K562 (cell line): ENCODE measurements around the gene WDR90. TPM values are rescaled to one million over a fixed set of nuclear protein-coding genes. Genes with fewer than 3 reads are reported as not detected.

Experiments
- C11orf30 ChIP-seq: fragments of 450-650 bp; IDR thresholded peaks from 2 replicates; pipeline ENCODE4 v1.6.1; 2016; ENCODE audit warnings: low read depth, mild to moderate bottlenecking
- CREBBP ChIP-seq: IDR thresholded peaks from one replicate; pipeline ENCODE4 v1.6.1; 2012; ENCODE audit warnings: low read depth, mild to moderate bottlenecking, control low read depth, inconsistent platforms, low read length
- FOXJ2 ChIP-seq: fragments of 200-800 bp; sonication (Bioruptor generic); IDR thresholded peaks from 2 replicates; pipeline ENCODE4 v1.6.1; 2016; ENCODE audit warnings: missing genetic modification characterization, missing compliant biosample characterization
- FOXK2 ChIP-seq, 2 experiments: fragments of 450-650 bp; IDR thresholded peaks in 1 of 2; conservative IDR thresholded peaks in 1 of 2; 2 replicates each; pipeline ENCODE4 v1.6.1; 2016; ENCODE audit warnings: low read depth in 2 of 2, mild to moderate bottlenecking in 1 of 2
- KHSRP ChIP-seq: fragments of 450-650 bp; IDR thresholded peaks from 2 replicates; pipeline ENCODE4 v1.6.1; 2017
- MAFG ChIP-seq: fragments of 450-650 bp; conservative IDR thresholded peaks from 2 replicates; pipeline ENCODE4 v1.6.1; 2016; ENCODE audit warnings: missing genetic modification characterization, missing compliant biosample characterization
- MAFK ChIP-seq: IDR thresholded peaks from 2 replicates; pipeline ENCODE4 v1.6.1; 2011; ENCODE audit warnings: low read length, improper control_type of control experiment
- MEF2D ChIP-seq: conservative IDR thresholded peaks from 2 replicates; pipeline ENCODE4 v1.6.1; 2016; ENCODE audit warnings: low read depth, missing genetic modification characterization, missing compliant biosample characterization
- MIER1 ChIP-seq: fragments of 450-650 bp; IDR thresholded peaks from 2 replicates; pipeline ENCODE4 v1.6.1; 2016; ENCODE audit warnings: antibody characterized with exemption, mild to moderate bottlenecking, low read depth
- NCOA2 ChIP-seq, 2 experiments: fragments of 450-650 bp; IDR thresholded peaks; 2 replicates each; pipeline ENCODE4 v1.6.1; 2018; ENCODE audit warnings: mild to moderate bottlenecking in 2 of 2, moderate library complexity in 1 of 2; ENCODE audit not compliant: partially characterized antibody in 2 of 2
- NCOA6 ChIP-seq: fragments of 450-650 bp; IDR thresholded peaks from 2 replicates; pipeline ENCODE4 v1.6.1; 2017; ENCODE audit warnings: mild to moderate bottlenecking
- NRF1 ChIP-seq, 2 experiments: fragments of 450-650 bp; IDR thresholded peaks in 1 of 2; conservative IDR thresholded peaks in 1 of 2; 2 replicates each; pipeline ENCODE4 v1.6.1; 2014; ENCODE audit warnings: mild to moderate bottlenecking in 2 of 2
- POU5F1 ChIP-seq: fragments of 150-350 bp; IDR thresholded peaks from 2 replicates; pipeline ENCODE4 v1.6.1; 2014; ENCODE audit warnings: borderline replicate concordance, low read length, low read depth, mild to moderate bottlenecking; ENCODE audit not compliant: partially characterized antibody
- SRSF7 ChIP-seq: fragments of 200-400 bp; formaldehyde crosslinking; optimal IDR thresholded peaks from 2 replicates; pipeline ENCODE3; 2017; ENCODE audit warnings: mild to moderate bottlenecking, low read depth, low read length
- TEAD1 ChIP-seq, 2 experiments: fragments of 450-650 bp in 1 of 2; sonication (generic) in 1 of 2; formaldehyde crosslinking; IDR thresholded peaks; 2 replicates each; pipeline versions ENCODE4 v1.4.0 to v1.8.0; 2020 to 2022; ENCODE audit warnings: mild to moderate bottlenecking in 2 of 2, missing genetic modification reagents in 1 of 2
- ZNF232 ChIP-seq: sonication (generic); formaldehyde crosslinking; IDR thresholded peaks from 2 replicates; pipeline ENCODE4 v1.8.0; 2022; ENCODE audit warnings: mild to moderate bottlenecking, missing genetic modification reagents
- ZNF239 ChIP-seq: fragments of 250-450 bp; sonication (Bioruptor Pico); IDR thresholded peaks from 2 replicates; pipeline ENCODE4 v1.4.0; 2020; ENCODE audit warnings: mild to moderate bottlenecking
- ZNF57 ChIP-seq: fragments of 450-650 bp; formaldehyde crosslinking; IDR thresholded peaks from 2 replicates; pipeline ENCODE4 v1.4.0; 2020; ENCODE audit warnings: mild to moderate bottlenecking, moderate library complexity
- ZNF696 ChIP-seq: fragments of 250-450 bp; sonication (Bioruptor Pico); conservative IDR thresholded peaks from 2 replicates; pipeline ENCODE4 v1.4.0; 2020; ENCODE audit warnings: mild to moderate bottlenecking, moderate library complexity
- ZNF77 ChIP-seq: fragments of 250-450 bp; sonication (Bioruptor Pico); IDR thresholded peaks from 2 replicates; pipeline ENCODE4 v1.5.0; 2020
- polyA plus RNA-seq, 8 experiments: library from polyadenylated mRNA; depleted of rRNA in 4 of 8; stranded (reverse) in 5 of 8; unstranded in 3 of 8; fragments of >200 nt; fragmentation: Nextera tagmentation in 2 of 8; fragmentation: Illumina TruSeq in 1 of 8; extraction: Ambion mirVana in 2 of 8; extraction: Trizol in 1 of 8; gene quantifications; 2 replicates each; pipeline versions ENCODE4 v1.2.1 to v1.2.3, GENCODE V29; 2011 to 2014; ENCODE audit warnings: inconsistent platforms in 1 of 8, missing spikeins in 1 of 8
- total RNA-seq, 7 experiments: library from RNA; depleted of rRNA in 6 of 7; stranded (reverse); fragments of >200 nt in 6 of 7; fragmentation: Illumina TruSeq in 2 of 7; extraction: Trizol in 2 of 7; gene quantifications; 2 replicates each; pipeline versions ENCODE4 v1.2.1 to v1.2.3, GENCODE V29; 2011 to 2021; ENCODE audit warnings: low replicate concordance in 1 of 7
- TF ChIP-seq, protein P1 (sequence below): fragments of 450-650 bp; formaldehyde crosslinking; IDR thresholded peaks from 2 replicates; pipeline ENCODE4 v1.4.0; 2020; ENCODE audit warnings: mild to moderate bottlenecking, moderate library complexity
- TF ChIP-seq, protein P2 (sequence below): fragments of 450-650 bp; IDR thresholded peaks from 2 replicates; pipeline ENCODE4 v1.6.1; 2017; ENCODE audit warnings: antibody characterized with exemption
- TF ChIP-seq, protein P3 (sequence below): sonication (generic); formaldehyde crosslinking; IDR thresholded peaks from 2 replicates; pipeline ENCODE4 v1.8.0; 2022; ENCODE audit warnings: mild to moderate bottlenecking, missing genetic modification reagents
- TF ChIP-seq, protein P4 (sequence below): sonication (generic); formaldehyde crosslinking; IDR thresholded peaks from 2 replicates; pipeline ENCODE4 v1.8.0; 2022; ENCODE audit warnings: mild to moderate bottlenecking, missing genetic modification reagents

The WDR90 gene
- total and polyA plus RNA-seq, 9 of the 15 experiments (the other 6 are each of a cell fraction or from before 2014, with no cell fraction given), result 0.44 to 12.6 (median 3.3) TPM

DNA sequence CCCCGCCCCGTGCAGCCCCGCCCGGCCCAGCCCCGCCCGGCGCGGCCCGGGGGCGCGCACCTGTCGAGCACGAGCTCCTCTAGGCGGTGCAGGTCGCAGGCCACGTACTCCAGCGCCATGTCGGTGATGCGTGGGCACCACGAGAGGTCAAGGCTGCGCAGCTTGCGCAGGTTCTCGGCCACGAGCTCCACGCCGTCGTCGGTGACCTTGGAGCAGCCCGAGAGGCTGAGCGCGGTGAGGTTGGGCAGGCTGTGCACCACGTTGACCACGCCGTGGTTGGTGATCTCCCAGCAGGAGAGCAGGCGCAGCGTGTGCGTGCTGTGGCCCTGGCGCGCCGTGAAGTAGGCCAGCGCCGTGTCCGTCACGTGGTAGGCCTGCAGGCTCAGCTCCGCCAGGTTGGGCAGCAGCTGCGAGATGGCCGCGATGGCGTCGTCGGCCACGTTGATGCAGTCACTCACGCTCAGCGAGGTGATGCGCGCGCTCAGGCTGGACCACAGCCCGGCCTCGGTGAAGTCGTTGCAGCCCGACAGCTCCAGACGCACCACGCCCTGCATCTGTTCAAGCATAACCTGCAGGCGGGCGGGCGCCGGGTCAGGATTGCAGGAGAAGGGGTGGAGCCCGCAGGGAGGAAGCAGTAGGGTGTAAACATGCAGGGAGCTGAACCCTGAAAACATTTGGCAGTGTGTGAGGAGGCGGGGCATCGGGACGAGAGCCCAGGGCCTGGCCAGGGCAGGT, 46.4 kb downstream of the WDR90 start (continued):
- TF ChIP-seq, protein P1, sequence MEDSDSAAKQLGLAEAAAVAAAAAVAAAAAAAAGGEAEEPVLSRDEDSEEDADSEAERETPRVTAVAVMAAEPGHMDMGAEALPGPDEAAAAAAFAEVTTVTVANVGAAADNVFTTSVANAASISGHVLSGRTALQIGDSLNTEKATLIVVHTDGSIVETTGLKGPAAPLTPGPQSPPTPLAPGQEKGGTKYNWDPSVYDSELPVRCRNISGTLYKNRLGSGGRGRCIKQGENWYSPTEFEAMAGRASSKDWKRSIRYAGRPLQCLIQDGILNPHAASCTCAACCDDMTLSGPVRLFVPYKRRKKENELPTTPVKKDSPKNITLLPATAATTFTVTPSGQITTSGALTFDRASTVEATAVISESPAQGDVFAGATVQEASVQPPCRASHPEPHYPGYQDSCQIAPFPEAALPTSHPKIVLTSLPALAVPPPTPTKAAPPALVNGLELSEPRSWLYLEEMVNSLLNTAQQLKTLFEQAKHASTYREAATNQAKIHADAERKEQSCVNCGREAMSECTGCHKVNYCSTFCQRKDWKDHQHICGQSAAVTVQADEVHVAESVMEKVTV (CRISPR knock-in tag), result no peak
- no peak for TF ChIP-seq MAFG (tag)
- TF ChIP-seq NRF1 (conservative IDR thresholded peaks at IDR 0.05 in 1 of 2, IDR thresholded peaks at IDR 0.05 in 1 of 2), result peak; percentile 84 to 88
- no peak for TF ChIP-seq ZNF57 (CRISPR knock-in tag)
- no peak for TF ChIP-seq ZNF239 (CRISPR knock-in tag)
- no peak for TF ChIP-seq C11orf30
- TF ChIP-seq NCOA6, result no peak
- no peak for TF ChIP-seq KHSRP
- TF ChIP-seq CREBBP, result no peak
- TF ChIP-seq, protein P2, sequence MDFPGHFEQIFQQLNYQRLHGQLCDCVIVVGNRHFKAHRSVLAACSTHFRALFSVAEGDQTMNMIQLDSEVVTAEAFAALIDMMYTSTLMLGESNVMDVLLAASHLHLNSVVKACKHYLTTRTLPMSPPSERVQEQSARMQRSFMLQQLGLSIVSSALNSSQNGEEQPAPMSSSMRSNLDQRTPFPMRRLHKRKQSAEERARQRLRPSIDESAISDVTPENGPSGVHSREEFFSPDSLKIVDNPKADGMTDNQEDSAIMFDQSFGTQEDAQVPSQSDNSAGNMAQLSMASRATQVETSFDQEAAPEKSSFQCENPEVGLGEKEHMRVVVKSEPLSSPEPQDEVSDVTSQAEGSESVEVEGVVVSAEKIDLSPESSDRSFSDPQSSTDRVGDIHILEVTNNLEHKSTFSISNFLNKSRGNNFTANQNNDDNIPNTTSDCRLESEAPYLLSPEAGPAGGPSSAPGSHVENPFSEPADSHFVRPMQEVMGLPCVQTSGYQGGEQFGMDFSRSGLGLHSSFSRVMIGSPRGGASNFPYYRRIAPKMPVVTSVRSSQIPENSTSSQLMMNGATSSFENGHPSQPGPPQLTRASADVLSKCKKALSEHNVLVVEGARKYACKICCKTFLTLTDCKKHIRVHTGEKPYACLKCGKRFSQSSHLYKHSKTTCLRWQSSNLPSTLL, result no peak
- TF ChIP-seq POU5F1, result no peak
- TF ChIP-seq TEAD1 (CRISPR knock-in tag; IDR thresholded peaks at IDR 0.05), result peak in 1 of 2 experiments; percentile 91; a peak in 2 of 4 replicates
- TF ChIP-seq ZNF232, result peak; percentile 92
- no peak for TF ChIP-seq NCOA2 (IDR thresholded peaks at IDR 0.05; ENCODE audit: partially characterized antibody in 2 of 2)
- TF ChIP-seq SRSF7, result no peak
- TF ChIP-seq, protein P3, sequence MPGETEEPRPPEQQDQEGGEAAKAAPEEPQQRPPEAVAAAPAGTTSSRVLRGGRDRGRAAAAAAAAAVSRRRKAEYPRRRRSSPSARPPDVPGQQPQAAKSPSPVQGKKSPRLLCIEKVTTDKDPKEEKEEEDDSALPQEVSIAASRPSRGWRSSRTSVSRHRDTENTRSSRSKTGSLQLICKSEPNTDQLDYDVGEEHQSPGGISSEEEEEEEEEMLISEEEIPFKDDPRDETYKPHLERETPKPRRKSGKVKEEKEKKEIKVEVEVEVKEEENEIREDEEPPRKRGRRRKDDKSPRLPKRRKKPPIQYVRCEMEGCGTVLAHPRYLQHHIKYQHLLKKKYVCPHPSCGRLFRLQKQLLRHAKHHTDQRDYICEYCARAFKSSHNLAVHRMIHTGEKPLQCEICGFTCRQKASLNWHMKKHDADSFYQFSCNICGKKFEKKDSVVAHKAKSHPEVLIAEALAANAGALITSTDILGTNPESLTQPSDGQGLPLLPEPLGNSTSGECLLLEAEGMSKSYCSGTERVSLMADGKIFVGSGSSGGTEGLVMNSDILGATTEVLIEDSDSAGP (CRISPR knock-in tag), result peak; percentile 61; the same call in 1 of the 2 replicates
- no peak for TF ChIP-seq ZNF77 (CRISPR knock-in tag)
- TF ChIP-seq, protein P4, sequence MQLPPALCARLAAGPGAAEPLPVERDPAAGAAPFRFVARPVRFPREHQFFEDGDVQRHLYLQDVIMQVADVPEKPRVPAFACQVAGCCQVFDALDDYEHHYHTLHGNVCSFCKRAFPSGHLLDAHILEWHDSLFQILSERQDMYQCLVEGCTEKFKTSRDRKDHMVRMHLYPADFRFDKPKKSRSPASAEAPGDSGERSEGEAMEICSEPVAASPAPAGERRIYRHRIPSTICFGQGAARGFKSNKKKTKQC (CRISPR knock-in tag), result peak; percentile 92
- TF ChIP-seq ZNF696 (CRISPR knock-in tag), result no peak
- peak; percentile 64 to 65; a peak in 2 of 4 replicates for TF ChIP-seq FOXK2 (conservative IDR thresholded peaks at IDR 0.05 in 1 of 2, IDR thresholded peaks at IDR 0.05 in 1 of 2; ENCODE audit: low read depth in 2 of 2)
- no peak for TF ChIP-seq MEF2D (tag)
- no peak for TF ChIP-seq MAFK
- TF ChIP-seq MIER1, result 0 out of 2 replicates have a peak, but pooled peaks have one; percentile 24
- 0 out of 2 replicates have a peak, but pooled peaks have one; percentile 20 for TF ChIP-seq FOXJ2 (tag)
